Islet precursor cell (in vitro differentiated cells): ENCODE measurements around the gene MALRD1.

ENCODE experiments used
- DNase-seq: peaks from one replicate; pipeline ENCODE4 v3.0.0-alpha.2; 2018

The MALRD1 gene

DNA sequence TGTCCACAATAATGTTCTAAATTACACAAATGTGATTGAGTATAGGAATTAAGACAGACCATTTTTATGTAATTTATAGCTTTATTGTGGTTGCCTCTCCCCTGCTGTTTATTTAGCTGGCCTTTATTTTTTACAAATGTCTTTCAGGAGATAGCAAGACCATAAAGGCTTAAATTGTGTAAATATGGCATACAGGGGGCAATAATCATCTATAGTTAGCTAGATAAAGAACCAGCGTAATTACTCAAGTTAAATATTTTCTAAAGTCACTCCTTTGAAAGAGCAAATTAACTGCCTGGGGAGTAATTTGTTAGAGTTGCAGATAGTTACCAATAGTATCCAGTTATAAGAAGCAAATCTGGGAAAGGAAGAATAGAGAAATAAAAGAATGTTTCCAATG lies at the start of gene MALRD1:
Gene MALRD1, plus strand, starts transcription at position 313 of the 400 bp plus-strand sequence. CDS start 138 bp downstream, outside the sequence.
- DNase-seq = no peak

DNA sequence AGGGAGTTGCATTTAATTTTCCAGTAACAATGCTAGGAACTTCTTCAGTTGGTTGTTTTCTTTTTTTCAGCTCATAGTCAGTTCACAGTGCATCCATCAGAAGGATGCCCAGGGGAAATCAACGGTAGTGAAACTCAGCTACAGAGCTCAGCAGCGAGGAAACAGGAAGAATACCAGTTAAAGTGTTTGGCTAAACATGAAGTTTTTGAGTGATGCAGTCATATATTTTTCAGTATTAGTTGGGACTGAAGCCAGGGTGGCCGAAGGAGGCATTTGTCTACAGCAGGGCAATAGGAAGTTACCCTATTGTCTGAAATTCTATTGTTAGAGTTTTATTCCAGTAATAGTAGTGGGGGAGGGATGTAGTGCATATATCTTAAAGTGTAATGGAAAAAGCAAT lies 45.3 kb upstream of the MALRD1 start:
- no peak for DNase-seq

DNA sequence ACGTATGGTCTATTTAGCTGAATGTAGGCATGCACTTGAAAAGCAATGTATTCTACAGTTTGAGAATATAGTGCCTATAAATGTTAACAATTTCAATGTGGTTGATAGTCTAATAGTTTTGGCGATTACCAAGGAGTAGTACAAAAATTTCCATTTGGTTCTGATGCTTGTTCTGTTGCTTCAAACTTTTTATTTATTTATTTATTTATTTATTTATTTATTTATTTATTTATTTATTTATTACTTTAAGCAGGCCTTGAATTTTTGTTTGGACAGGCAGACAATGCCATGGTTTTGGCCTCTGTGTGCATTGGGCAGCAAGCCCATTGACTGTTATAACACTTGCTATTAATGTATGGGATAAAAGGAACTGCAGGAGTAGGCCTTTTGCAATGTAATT lies 36.5 kb upstream of the MALRD1 start:
- no peak for DNase-seq

DNA sequence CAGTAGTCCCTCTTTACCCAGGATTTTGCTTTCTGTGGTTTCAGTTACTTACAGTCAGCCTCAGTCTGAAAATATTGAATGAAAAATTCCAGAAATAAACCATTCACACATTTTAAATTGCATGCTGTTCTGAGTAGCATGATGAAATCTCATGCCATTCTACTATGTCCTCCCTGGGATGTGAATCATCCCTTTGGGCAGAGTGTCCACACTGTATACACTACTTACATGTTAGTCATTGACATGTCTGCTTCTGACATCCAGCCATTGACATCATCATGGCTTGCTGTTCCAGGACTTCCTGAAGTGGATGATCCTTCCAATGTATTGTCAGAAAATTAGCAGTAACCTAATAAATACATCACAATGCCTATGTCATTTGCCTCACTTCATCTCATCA lies 34.6 kb upstream of the MALRD1 start:
- DNase-seq = no peak

DNA sequence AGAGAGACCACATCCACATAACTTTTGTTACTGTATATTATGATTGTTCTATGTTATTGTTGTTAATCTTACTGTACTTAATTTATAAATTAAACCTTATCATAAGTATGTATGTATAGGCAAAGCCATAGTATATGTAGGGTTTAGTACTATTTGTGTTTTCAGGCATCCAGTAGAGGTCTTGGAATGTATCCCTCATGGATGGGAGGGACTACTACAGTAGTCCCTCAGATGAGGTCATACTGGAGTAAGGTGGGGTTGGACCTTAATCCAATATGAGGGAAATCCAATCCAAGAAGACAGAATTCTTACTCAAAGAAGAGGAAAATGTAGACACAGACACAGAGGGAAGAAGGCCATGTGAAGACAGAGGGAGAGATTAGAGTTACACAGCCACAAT lies 34.1 kb upstream of the MALRD1 start:
- no peak for DNase-seq

DNA sequence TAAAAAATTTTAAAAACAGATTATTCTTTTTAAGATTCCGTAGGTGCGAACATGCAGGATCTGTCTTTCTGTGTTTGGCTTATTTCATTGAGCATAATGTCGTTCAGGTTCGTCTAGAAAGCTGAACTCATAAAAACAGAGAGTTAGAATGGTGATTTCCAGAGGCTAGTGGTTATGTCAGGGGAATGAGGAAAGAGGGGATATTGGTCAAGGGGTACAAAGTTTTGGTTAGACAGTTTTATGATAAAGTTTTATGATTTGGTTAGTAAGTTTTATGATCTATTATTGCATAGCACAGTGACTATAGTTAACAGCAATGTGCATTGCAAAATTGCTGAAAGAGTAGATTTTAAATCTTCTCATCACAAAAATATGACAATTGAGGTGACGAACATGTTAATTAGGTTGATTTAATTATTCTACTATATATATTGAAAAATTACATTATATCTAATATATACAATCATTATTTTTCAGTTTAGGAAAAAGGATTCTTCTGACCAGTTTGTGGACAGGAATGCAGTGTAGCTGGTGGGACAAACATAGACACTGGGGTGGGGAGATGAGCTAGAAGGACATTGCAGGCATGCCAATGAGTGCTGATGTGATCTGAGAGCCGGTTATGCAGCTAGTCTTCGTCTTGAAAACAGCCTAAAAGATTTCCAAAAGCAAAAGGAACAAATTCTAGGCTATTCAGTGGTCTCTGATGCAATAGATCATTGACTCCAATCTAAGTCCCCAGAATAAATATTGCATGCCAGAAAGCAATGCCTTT lies 31.3 kb upstream of the MALRD1 start:
- no peak for DNase-seq

DNA sequence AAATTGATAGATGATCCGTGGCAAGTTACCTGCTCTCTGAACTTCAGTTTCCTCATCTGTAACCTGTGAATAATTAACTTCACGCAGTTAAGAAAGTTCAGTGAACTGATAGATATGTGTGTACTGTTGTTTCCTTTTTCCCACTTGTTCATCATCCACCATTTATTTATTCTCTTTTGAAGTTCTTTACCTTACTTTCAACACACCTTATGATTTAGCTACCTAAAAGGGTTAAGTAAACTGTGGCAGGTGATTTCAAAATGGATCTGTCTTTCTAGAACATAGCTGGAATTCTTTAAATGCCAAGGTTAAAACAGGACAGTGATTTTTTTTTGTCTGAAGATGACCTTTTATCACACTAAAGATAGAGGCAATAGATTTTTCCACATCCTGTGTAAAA lies 27.4 kb upstream of the MALRD1 start:
- DNase-seq = no peak

DNA sequence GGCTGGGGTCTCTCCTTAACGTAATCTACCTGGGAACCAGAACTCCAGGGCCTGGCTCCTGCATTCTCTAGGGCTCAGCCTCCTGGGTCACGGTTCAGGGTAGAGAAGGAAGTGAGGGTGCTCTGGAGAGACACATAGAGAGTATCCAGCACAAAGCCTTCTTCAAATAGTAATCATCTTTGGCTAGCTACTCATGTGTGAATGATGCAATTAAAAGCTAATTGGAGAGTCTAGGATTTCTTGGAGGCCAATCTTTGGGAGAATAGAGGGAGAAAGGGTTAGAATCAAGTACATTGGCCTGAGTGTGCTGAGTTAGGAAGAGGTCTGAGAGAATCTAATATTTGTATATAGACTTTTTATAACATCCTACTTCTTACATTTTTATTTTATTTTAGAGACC lies 24.0 kb upstream of the MALRD1 start:
- DNase-seq = no peak

DNA sequence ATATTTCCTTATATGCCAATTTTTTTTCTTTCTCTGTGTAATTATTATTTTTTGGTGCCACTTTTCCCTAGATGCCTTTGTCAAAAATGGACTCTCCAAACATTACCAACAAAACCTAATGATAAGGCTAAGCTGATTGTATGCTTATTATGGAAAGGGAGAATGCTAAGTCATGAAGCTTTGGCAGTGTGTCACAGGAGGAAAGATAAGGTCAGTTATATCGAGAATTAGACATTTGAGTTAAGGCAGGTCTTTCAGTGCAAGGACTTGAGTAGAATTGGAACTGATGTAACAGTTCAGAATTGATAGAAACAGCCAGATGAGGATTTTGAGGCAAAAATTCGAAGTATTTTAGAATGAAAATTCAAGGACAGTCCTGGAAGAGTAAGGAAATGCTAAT lies 16.8 kb upstream of the MALRD1 start:
- DNase-seq = no peak

DNA sequence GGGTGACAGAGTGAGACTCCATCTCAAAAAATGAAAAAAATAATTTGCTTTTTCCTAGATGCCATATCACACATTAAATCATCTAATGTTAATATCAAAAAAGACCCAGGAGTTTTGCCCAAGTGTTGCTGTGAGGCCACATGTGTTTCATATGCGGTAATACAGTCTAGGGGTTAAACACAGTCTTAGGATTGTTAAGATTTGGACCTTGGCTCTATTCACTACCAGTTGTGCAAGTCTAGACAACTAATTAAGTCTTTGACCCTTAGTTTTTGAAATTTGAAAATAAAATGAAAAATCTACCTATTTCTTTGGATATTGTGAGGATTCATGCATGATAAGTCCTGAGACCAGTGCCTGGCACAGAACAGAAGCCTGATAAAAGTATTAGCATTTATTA lies 14.9 kb upstream of the MALRD1 start:
- no peak for DNase-seq

DNA sequence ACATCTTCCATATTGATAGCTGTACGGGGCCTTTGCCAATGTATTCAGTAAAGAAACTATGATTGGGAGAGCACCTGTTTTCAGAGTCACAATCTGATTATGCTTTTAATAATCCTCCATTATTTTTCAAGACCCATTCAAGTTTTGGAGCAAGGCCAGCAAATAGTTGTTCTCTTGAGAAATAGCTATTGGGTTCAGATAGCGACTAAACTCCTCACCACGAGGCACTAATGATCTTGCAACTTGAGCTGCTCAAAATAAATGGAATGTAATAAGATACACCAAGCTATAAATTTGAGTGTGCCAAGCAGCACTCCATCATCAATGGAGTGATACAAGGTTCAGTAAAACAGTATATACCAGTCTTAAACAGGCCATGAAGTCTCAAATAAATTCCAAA lies 7.4 kb upstream of the MALRD1 start:
- no peak for DNase-seq

DNA sequence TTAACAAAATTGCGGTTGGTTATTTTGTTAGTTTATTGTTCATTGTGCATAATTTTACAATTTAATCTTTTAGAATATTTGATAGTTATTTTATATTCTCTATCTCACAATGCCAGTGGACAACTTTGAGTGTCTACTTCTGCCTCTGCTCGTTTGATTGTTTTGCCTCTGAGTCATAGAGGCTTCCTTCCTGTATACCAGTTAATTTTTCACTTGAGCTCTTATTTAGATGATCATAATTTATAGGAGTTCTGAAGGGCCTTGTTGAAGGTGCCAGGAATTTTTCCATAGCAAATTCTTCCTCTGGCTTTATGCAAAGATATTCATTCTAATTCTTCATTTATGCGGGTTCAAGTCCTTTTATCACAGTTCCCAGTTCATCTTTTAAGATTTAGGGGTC lies 5.2 kb upstream of the MALRD1 start:
- no peak for DNase-seq

DNA sequence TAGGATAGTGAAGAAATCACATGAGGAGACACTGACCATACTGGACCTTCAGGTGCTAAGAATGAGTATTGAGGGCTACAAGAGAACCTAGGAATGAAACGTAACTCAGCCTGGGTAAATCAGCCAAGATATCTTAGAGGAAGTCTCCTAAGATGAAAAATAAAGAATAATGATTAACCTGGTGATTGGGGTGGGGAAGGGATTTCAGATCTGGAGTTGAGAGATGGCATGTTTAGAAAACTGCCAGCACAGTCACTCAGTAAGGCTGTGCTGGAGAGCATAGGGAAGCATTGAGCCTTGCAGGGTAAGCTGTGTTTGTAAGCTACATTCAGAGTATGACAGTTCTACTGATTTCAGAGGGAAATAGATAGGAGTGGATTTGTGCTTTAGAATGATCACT lies 1.9 kb upstream of the MALRD1 start:
- no peak for DNase-seq

DNA sequence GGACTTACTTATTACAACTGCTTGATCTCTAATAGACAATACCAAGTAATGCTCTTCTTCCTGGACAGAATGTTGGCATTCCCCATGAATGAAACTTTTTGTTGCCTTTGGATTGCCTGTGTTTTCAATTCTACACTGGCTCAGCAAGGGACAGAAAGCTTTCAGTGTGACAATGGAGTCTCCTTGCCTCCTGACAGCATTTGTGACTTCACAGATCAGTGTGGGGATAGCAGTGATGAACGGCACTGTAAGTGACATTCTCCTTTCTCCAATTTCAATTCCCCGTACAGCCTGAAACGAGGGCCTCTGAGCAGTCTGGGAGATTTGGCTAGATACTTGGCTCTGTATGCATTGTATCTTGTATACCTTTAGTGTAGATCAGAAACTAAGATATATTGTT lies 290 bp downstream of the MALRD1 start:
- DNase-seq = no peak

DNA sequence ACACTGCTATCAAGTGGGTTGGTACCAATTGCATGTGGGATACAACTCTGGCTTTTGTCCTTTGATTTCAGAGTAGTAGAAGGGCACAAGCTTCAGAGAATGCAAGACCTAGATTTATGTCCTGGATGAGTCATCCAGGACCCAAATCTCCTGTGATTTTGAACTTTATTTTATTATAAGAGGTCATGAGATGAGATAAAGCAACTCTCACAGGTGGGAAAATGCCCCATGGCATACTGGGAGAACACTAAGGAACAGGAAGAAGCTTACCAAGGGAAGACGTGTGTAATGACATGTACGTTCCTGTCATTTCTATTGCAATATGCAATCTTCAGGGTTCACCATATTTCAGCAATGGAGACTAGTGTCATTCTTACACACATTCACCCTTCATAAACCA lies 966 bp downstream of the MALRD1 start:
- DNase-seq = no peak

DNA sequence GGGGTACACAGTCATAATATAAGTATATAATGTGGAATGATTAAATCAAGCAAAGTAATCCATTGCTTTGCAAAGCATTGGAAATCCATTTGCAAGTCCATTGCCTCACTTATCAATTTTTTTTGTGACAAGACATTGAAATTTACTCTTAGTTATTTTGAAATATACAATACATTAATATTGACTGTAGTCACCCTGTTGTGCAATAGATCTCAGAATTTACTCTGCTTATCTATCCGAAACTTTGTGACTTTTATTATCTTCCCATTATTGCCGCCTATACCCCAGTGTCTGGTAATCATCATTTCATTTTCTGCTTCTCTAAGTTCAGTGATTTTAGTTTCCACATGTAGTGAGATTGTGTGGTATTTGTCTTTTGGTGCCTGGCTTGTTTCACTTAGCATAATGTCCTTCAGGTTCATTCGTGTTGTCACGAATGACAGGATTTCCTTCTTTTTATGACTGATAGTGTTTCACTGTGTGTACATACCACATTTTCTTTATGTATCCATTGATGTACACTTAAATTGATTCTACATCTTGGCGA lies 5.8 kb downstream of the MALRD1 start:
- DNase-seq = no peak

DNA sequence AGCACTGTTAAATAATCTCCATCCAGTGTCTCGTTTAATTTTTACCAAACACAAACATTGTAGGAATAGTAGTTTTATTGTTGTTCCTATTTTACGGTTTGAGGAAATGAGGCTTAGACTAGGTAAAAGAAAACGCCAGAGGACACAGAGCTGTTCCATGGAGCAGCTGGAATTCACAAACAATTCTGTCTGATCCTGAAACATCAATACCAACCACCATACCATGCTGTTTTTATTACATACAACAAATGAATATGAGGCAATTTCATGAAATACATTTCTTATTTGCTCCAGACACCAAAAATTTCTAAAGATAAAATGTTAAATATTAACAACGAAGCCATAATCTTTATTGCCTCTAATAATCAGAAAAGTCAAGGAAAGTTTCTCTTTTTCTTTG lies 9.4 kb downstream of the MALRD1 start:
- no peak for DNase-seq

DNA sequence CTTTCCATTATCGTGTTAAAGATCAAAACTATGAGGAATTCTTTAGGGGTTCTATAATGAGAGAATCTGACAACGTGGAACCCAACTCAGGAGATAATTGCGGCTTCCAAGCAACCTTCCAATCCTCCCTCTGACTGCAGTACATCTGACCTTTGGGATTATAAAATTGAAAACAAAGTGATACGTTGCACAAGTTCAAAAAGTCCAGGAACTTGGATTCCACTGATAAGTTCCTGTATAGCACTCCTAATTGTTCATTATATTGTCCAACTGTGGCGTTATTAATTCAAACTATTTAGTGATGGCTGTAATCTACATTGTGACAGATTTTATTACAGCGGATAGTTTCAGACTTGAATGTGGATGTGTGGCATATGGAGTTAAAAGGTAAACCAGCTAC lies 15.4 kb downstream of the MALRD1 start:
- DNase-seq = no peak

DNA sequence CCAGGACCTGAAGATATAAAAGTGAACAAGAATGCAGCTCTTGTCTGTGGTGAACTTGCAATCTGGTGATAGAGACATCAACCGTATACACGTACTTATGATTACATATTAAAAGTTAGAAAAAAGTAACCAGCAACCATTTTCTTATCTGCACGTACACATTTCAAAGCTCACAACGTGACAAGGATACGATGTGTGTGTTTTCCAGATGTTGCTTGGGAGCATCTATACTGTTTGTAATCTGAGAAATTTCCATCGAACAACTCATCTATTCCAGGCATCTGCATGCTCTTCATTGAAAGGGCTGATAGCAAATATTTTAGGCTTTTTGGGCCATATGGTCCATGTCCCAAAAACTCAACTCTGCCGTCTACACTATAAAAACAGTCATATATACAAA lies 23.3 kb downstream of the MALRD1 start:
- no peak for DNase-seq

DNA sequence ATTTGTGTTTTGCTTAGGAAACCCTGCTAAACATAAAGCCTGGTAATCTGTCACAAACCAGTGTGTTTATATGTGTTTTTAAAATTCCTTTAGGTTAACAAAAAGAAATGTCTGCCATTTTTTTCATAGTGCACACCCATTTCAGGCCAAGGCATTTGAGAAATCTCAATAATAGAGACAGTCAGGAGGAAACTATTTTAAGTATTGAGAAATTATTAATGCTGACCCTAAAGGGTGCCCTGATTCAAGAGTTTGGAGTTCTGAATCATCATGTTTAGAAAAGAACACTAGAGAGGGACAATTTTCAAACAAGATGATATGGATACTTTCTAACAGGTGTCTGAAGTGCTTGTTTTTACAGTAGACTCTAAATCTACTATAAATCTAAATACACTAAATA lies 28.7 kb downstream of the MALRD1 start:
- no peak for DNase-seq

DNA sequence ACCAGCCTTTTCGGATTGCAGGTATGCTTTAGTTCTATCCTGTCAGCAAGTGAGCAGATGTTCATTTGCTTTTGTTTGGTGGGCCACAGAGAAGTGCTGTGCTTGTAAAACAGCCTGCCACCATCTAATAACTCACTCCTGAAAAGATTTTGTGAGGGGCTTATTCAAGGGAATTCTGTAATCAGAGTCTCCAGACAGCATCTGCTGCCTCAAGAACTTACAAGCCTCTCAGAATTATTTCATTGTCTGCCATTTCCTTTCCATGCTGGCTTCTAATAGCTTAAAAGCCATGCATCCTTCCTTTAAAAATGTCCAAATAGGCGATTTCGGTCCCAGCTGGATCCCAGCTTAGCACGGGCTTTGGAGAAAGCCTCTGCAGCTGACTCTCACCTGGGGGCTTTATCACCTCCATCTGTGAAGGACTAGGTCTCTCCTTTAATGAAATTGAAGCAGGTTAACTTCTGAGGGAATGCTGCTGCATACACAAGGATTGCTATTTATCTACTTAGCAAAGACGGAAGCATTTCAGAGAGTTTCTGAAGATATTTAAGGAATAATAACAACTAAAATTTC lies 48.0 kb downstream of the MALRD1 start:
- DNase-seq = no peak

DNA sequence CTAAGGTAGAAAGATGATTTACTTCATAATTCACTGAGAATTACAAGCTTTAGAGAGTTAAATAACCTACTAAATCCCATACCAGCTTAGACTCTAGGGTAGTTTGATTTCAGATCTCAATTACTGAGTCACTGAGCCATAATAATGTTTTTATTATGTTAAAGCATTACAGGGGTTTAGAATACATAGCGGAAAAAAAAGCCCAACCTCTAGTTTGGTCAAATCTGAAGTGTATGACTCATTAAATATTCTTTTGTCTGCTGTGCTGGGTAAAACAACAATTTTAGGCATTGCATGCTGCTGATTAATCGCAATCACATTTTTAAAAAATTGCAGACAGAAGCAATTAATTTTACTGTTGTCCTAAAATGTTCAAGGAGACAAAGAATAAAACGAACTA lies 48.5 kb downstream of the MALRD1 start:
- DNase-seq = no peak

DNA sequence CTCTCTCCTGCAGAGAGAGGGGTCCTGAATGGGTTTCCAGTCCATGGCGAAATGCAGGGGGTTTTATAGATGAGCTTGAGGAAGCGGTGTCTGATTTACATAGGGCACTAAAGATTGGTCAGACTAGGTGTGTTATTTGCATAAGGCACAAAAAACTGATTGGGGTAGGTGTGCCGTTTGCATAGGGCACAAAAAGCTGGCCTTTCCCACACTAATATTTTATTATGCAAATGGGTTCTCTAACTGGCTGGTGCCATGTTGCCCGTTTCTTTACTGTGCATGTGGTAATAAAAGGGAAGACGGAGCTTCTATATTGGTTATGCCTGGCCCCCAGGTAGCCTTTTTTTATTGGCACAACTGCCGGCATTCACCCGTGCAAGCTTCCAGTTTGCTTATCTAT lies 50.2 kb downstream of the MALRD1 start:
- no peak for DNase-seq

DNA sequence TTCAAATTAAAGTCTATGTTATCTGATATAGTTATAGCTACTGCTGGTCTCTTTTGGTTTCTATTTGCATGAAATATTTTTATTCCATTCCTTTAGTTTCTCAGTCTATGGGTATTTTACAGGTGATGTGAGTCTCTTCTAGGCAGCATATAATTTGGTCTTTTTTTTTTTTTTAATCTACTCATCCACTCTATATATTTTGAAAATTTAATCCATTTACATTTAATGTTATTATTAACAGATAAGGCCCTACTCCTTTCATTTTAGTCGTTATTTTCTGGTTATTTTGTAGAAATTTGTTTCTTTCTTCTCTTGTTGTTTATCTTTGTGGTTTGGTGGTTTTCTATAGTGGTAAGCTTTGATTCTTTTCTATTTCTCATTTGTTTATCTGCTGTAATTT lies 58.8 kb downstream of the MALRD1 start:
- no peak for DNase-seq
